ACC112 (cell line): ENCODE data around the gene KRT6A.

Source experiments
- H2AFZ ChIP-seq: fragments of 200-600 bp; sonication (generic); one replicate; pipeline ENCODE4 v1.6.0; 2017; ENCODE audit warnings: antibody characterized with exemption, low read length; ENCODE audit not compliant: unreplicated experiment
- H3K27ac ChIP-seq: fragments of 200-600 bp; sonication (generic); 2 replicates; pipeline ENCODE4 v1.5.1; 2014; ENCODE audit warnings: low read depth, mild to moderate bottlenecking, antibody characterized with exemption, low read length, moderate library complexity
- H3K27me3 ChIP-seq: fragments of 200-600 bp; sonication (generic); 2 replicates; pipeline ENCODE4 v1.6.1; 2014; ENCODE audit warnings: mild to moderate bottlenecking, antibody characterized with exemption, low read length, moderate library complexity, mixed read lengths; ENCODE audit not compliant: insufficient read depth
- H3K36me3 ChIP-seq: fragments of 200-600 bp; sonication (generic); 2 replicates; pipeline ENCODE4 v1.6.1; 2016; ENCODE audit warnings: mild to moderate bottlenecking, antibody characterized with exemption, low read length, moderate library complexity, mixed read lengths; ENCODE audit not compliant: insufficient read depth
- H3K4me1 ChIP-seq: fragments of 200-600 bp; sonication (generic); one replicate; pipeline ENCODE4 v1.6.1; 2016; ENCODE audit warnings: low read length, mixed read lengths; ENCODE audit not compliant: insufficient read depth, unreplicated experiment, control insufficient read depth
- H3K4me3 ChIP-seq: fragments of 200-600 bp; sonication (generic); 2 replicates; pipeline ENCODE4 v1.5.1; 2014; ENCODE audit warnings: mild to moderate bottlenecking, low read depth, low read length
- H3K79me2 ChIP-seq: fragments of 200-600 bp; sonication (generic); one replicate; pipeline ENCODE4 v1.6.0; 2016; ENCODE audit warnings: low read length; ENCODE audit not compliant: control insufficient read depth, unreplicated experiment, insufficient read depth

The KRT6A gene

DNA sequence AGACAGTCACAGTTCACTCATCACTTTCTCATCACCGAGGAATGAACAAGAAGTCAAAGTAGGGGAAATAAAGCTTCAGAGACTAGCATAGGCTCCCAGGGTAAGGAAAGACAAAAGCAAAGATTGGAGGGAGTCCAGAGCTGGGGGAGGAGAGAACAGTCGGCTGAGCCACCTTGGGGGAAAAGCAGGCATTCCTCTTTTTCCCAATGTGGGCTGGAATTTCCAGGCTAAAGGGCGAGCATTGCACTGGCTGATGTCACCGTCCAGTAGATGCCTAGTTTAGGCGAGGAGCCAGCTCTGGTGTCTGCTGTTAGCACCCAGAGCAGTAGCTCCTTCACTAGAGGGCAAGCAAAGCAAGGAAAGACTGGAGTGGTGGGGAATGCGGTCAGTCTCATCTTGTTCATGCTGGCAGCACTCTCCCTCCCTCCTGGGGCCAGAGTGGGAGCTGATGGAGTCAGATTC, 50.4 kb downstream of the KRT6A start:
- Histone ChIP-seq H3K27ac (peak overlapping the region; percentile 89), H3K4me3 (no peak overlapping the region), H3K79me2 (no peaks in the 10 kb centered on the region), H2AFZ (no peak overlapping the region), H3K36me3 (no peaks in the 10 kb centered on the region), H3K4me1 (peaks cover 35% of the 10 kb centered on the region), H3K27me3 (no peaks in the 10 kb centered on the region)

- Histone ChIP-seq H3K36me3 (no peaks in the 10 kb centered on the region), H3K27me3 (no peaks in the 10 kb centered on the region), H3K4me1 (peaks cover 41% of the 10 kb centered on the region), H3K4me3 (peak overlapping the region; percentile 1; the same call in 1 of the 2 replicates), H3K27ac (peak overlapping the region; percentile 89), H3K79me2 (no peaks in the 10 kb centered on the region), H2AFZ (peak overlapping the region; percentile 3)
Observed at GRCh38 chr12:52441320-52441911, 51.6 kb downstream of the KRT6A start.

DNA sequence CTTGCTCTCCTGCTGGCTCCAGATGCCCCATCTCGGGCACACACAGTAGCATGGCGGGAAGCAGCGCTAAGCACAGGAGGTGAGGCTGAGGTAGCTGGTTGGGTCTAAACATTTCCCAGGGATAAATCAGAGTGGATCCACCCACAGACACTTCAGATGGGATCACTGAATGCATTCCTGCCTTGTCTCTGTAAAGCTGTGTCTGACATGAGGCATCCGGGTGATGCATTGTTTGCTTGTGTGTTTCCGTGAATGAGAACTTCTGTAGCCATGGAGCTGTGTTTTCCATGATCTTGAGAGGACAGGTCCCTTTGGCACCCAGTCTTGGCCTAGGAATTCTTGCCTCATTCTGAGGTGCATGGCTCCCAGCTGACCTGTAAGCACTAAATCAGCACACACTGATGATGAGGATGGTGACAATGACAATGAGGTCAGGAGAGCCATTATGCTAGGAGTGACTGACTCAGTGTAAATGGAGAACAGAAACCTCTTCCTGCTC, 52.2 kb downstream of the KRT6A start:
- Histone ChIP-seq H3K27me3 (no peaks in the 10 kb centered on the region), H3K79me2 (no peaks in the 10 kb centered on the region), H2AFZ (no peak overlapping the region), H3K4me3 (no peak overlapping the region), H3K4me1 (peaks cover 41% of the 10 kb centered on the region), H3K27ac (peak overlapping the region; percentile 89), H3K36me3 (no peaks in the 10 kb centered on the region)

- no peaks in the 10 kb centered on the region for H3K79me2 ChIP-seq
- no peaks in the 10 kb centered on the region for H3K36me3 ChIP-seq
- no peaks in the 10 kb centered on the region for H3K27me3 ChIP-seq
- peak overlapping the region; percentile 89; the same call in 1 of the 2 replicates for H3K27ac ChIP-seq
- peaks cover 47% of the 10 kb centered on the region for H3K4me1 ChIP-seq
- no peak overlapping the region for H2AFZ ChIP-seq
- H3K4me3 ChIP-seq, result no peak overlapping the region
Observed at GRCh38 chr12:52439845-52440244, 53.2 kb downstream of the KRT6A start.

- Histone ChIP-seq H3K79me2 (no peaks in the 10 kb centered on the region), H3K4me1 (peaks cover 47% of the 10 kb centered on the region), H3K36me3 (no peaks in the 10 kb centered on the region), H3K27me3 (no peaks in the 10 kb centered on the region), H2AFZ (no peak overlapping the region), H3K4me3 (no peak overlapping the region), H3K27ac (no peak overlapping the region)
Observed at GRCh38 chr12:52439420-52439819, 53.6 kb downstream of the KRT6A start.

GRCh38 chr12:52438305-52439301, 54.5 kb downstream of the KRT6A start:
- Histone ChIP-seq H3K27ac (no peak overlapping the region), H3K27me3 (no peaks in the 10 kb centered on the region), H3K4me3 (no peak overlapping the region), H3K79me2 (no peaks in the 10 kb centered on the region), H3K4me1 (peaks cover 47% of the 10 kb centered on the region), H2AFZ (no peak overlapping the region), H3K36me3 (no peaks in the 10 kb centered on the region)

- Histone ChIP-seq H3K4me1 (peaks cover 37% of the 10 kb centered on the region), H3K79me2 (no peaks in the 10 kb centered on the region), H2AFZ (no peak overlapping the region), H3K27me3 (peaks cover 8% of the 10 kb centered on the region), H3K27ac (no peak overlapping the region), H3K4me3 (no peak overlapping the region), H3K36me3 (no peaks in the 10 kb centered on the region)
Observed at GRCh38 chr12:52437508-52437907, 55.5 kb downstream of the KRT6A start.
